Thoracic aorta (tissue), 2 donors: Measurements from ENCODE around the gene G3BP2. TPM values are rescaled to one million over a fixed set of nuclear protein-coding genes. Genes with fewer than 3 reads are reported as not detected.

Experiments
- ATAC-seq: fragments of 150-250 bp; one replicate; pipeline ENCODE4 v1.8.0; 2017; ENCODE audit warnings: low read depth; ENCODE audit not compliant: insufficient number of reproducible peaks, low FRiP score
- DNase-seq: peaks from one replicate; pipeline ENCODE4 v3.0.0-alpha.2; 2020; ENCODE audit warnings: low spot score
- H3K27ac ChIP-seq, 2 donors: fragments of 200-600 bp; sonication (generic); 1 replicate in 1 of 2; 2 replicates in 1 of 2; pipeline ENCODE4 v1.5.1; 2016; ENCODE audit warnings: mild to moderate bottlenecking in 2 of 2, moderate library complexity in 2 of 2
- H3K27me3 ChIP-seq: fragments of 200-600 bp; sonication (generic); replicated peaks from 2 replicates; pipeline ENCODE4 v1.6.0; 2016; ENCODE audit warnings: mild to moderate bottlenecking; ENCODE audit not compliant: insufficient read depth
- H3K36me3 ChIP-seq: fragments of 200-600 bp; sonication (generic); one replicate; pipeline ENCODE4 v1.5.1; 2016
- H3K4me1 ChIP-seq, 2 donors: fragments of 200-600 bp; sonication (generic); 1 replicate in 1 of 2; 2 replicates in 1 of 2; pipeline versions ENCODE4 v1.5.1 to v1.6.0; 2016; ENCODE audit warnings: low read depth in 2 of 2, mild to moderate bottlenecking in 1 of 2; ENCODE audit not compliant: control insufficient read depth in 1 of 2
- H3K4me3 ChIP-seq: fragments of 200-600 bp; sonication (generic); 2 replicates; pipeline ENCODE4 v1.5.1; 2016; ENCODE audit warnings: mild to moderate bottlenecking
- H3K9me3 ChIP-seq: fragments of 200-600 bp; sonication (generic); 2 replicates; pipeline ENCODE4 v1.5.1; 2016
- CTCF ChIP-seq: fragments of 200-600 bp; sonication (generic); IDR thresholded peaks from one replicate; pipeline ENCODE4 v1.5.1; 2019; ENCODE audit warnings: antibody characterized with exemption
- total RNA-seq, 2 donors: library from RNA; depleted of rRNA; stranded (reverse); fragments of >200 nt; gene quantifications; one replicate each; pipeline versions ENCODE4 v1.1.0 to v1.2.3, GENCODE V29; 2016

G3BP2 gene
- total RNA-seq, 2 donors from 2014 or later: 71.9 to 126 TPM

GRCh38 chr4:75655562-75655961 is 17.6 kb downstream of the G3BP2 start:
- TF ChIP-seq CTCF: no peak
- H3K36me3 ChIP-seq: peaks cover 16% of the 10 kb centered on the region
- no peak overlapping the region for H3K27ac ChIP-seq
- DNase-seq: no peak
- H3K4me3 ChIP-seq: no peak overlapping the region
- no peak for ATAC-seq
- H3K4me1 ChIP-seq: no peaks in the 10 kb centered on the region
- no peaks in the 10 kb centered on the region for H3K27me3 ChIP-seq
- no peaks in the 10 kb centered on the region for H3K9me3 ChIP-seq

GRCh38 chr4:75654905-75655304 is 18.3 kb downstream of the G3BP2 start:
- ATAC-seq (no peak), DNase-seq (no peak)
- Histone ChIP-seq H3K9me3 (no peaks in the 10 kb centered on the region), H3K4me1 (no peaks in the 10 kb centered on the region), H3K27me3 (no peaks in the 10 kb centered on the region), H3K4me3 (no peak overlapping the region), H3K27ac (no peak overlapping the region), H3K36me3 (peaks cover 16% of the 10 kb centered on the region)
- TF ChIP-seq CTCF: no peak

- H3K4me3 ChIP-seq: no peak overlapping the region
- DNase-seq: no peak
- H3K9me3 ChIP-seq: no peaks in the 10 kb centered on the region
- no peak overlapping the region for H3K27ac ChIP-seq
- H3K27me3 ChIP-seq: no peaks in the 10 kb centered on the region
- peaks cover 19% of the 10 kb centered on the region for H3K36me3 ChIP-seq
- no peak for ATAC-seq
- H3K4me1 ChIP-seq: no peaks in the 10 kb centered on the region
- peak; percentile 36 for TF ChIP-seq CTCF
These were observed 19.2 kb downstream of the G3BP2 start for GRCh38 chr4:75653845-75654503.

GRCh38 chr4:75644095-75644494 is 29.1 kb downstream of the G3BP2 start:
- no peak for ATAC-seq
- peaks cover 37% of the 10 kb centered on the region for H3K36me3 ChIP-seq
- DNase-seq: no peak
- no peak for TF ChIP-seq CTCF
- H3K9me3 ChIP-seq: no peaks in the 10 kb centered on the region
- H3K4me1 ChIP-seq: no peaks in the 10 kb centered on the region
- no peak overlapping the region for H3K4me3 ChIP-seq
- no peak overlapping the region for H3K27ac ChIP-seq
- H3K27me3 ChIP-seq: no peaks in the 10 kb centered on the region

GRCh38 chr4:75643651-75644050 is 29.6 kb downstream of the G3BP2 start:
- ATAC-seq: no peak
- Histone ChIP-seq H3K27ac (no peak overlapping the region), H3K36me3 (peaks cover 32% of the 10 kb centered on the region), H3K27me3 (no peaks in the 10 kb centered on the region), H3K4me3 (no peak overlapping the region), H3K9me3 (no peaks in the 10 kb centered on the region), H3K4me1 (no peaks in the 10 kb centered on the region)
- no peak for TF ChIP-seq CTCF
- DNase-seq: no peak
